PFSK-1 (cell line): ENCODE results near the gene PTOV1.

Experiments used
- POLR2AphosphoS5 ChIP-seq: IDR thresholded peaks from 2 replicates; pipeline ENCODE4 v1.6.1; 2012; ENCODE audit warnings: low read depth, mild to moderate bottlenecking, control low read depth, low read length, moderate library complexity
- SIN3A ChIP-seq: IDR thresholded peaks from 2 replicates; pipeline ENCODE4 v1.6.1; 2012; ENCODE audit warnings: mild to moderate bottlenecking, low read length, moderate library complexity, borderline replicate concordance; ENCODE audit not compliant: insufficient read depth
- TAF1 ChIP-seq: IDR thresholded peaks from 2 replicates; pipeline ENCODE4 v1.6.1; 2012; ENCODE audit warnings: low read length, control low read depth, borderline replicate concordance; ENCODE audit not compliant: insufficient read depth

DNA sequence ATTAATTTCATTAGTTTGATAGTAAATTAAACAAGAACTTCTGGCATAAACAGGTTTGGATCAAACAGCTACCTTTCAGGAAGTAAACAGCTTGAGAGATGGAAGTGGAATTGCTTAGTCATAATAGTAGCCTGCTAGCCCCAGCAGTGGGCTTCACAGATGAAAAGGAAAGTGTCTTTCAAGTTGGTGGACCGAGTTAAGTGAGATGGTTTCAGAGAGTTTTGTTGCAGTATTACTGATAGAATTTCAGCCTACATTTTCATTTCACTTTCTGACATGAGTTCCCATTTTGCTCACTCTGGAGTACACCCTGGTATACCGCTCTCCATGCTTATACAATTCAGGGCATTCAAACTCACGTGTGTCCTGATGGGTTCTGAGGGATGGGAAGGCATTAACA is 2.0 kb upstream of the PTOV1 start:
- TF ChIP-seq POLR2AphosphoS5 (no peak), TAF1 (no peak), SIN3A (no peak)
